HFF-Myc (cell line): Measurements from ENCODE around the gene TYW3.
A peak's percentile ranks its signal among the peaks of the same experiment; 100 is the strongest.
"Not testable (repeated sequence)": the region's sequence is repeated elsewhere in the genome, so short reads cannot be mapped to it uniquely, and the experiment has no call there.

Experiments
- DNase-seq: peaks from one replicate; pipeline ENCODE4 v3.0.0-alpha.2; 2011; ENCODE audit warnings: low read depth; ENCODE audit errors: extremely low read depth
- H3K4me3 ChIP-seq: replicated peaks from 2 replicates; pipeline ENCODE4 v1.5.1; 2011; ENCODE audit warnings: low read depth, mild to moderate bottlenecking, control low read depth, low read length
- CTCF ChIP-seq: IDR thresholded peaks from 2 replicates; pipeline ENCODE4 v1.5.1; 2012; ENCODE audit warnings: mild to moderate bottlenecking, low read depth, low read length, control low read depth; ENCODE audit errors: missing control alignments

TYW3 gene

GRCh38 chr1:74748960-74749359 is 16.0 kb downstream of the TYW3 start:
- no peak for TF ChIP-seq CTCF
- H3K4me3 ChIP-seq, result no peak overlapping the region
- DNase-seq, result no peak

- TF ChIP-seq CTCF, result no peak
- DNase-seq, result no peak
- no peak overlapping the region for H3K4me3 ChIP-seq
These were observed 20.2 kb downstream of the TYW3 start for GRCh38 chr1:74753104-74753503.

GRCh38 chr1:74755475-74755874 is 22.5 kb downstream of the TYW3 start:
- no peak for DNase-seq
- no peak overlapping the region for H3K4me3 ChIP-seq
- no peak for TF ChIP-seq CTCF

- not testable (repeated sequence) for H3K4me3 ChIP-seq, DNase-seq
These were observed 23.7 kb downstream of the TYW3 start for GRCh38 chr1:74756650-74757049.

- DNase-seq, result no peak
- TF ChIP-seq CTCF, result no peak
- H3K4me3 ChIP-seq, result no peak overlapping the region
These were observed 30.9 kb downstream of the TYW3 start for GRCh38 chr1:74763807-74764206.

- no peak overlapping the region for H3K4me3 ChIP-seq
- no peak for DNase-seq
- TF ChIP-seq CTCF, result no peak
These were observed 33.6 kb downstream of the TYW3 start for GRCh38 chr1:74766579-74766978.

- peak; percentile 6 for DNase-seq
- TF ChIP-seq CTCF, result peak; percentile 52
- no peak overlapping the region for H3K4me3 ChIP-seq
These were observed 34.5 kb downstream of the TYW3 start for GRCh38 chr1:74767490-74767889.
